HG03571 (cell line): ENCODE measurements around the gene COPS6.

ENCODE experiments used
- ATAC-seq: cut with Tn5 transposase; IDR thresholded peaks from one replicate; pipeline ENCODE4 v1.9.1; 2021; ENCODE audit not compliant: unreplicated experiment

COPS6 gene

GRCh38 chr7:100101016-100101862 is 12.5 kb downstream of the COPS6 start, which contains the start of the genes AP4M1 and MCM7:
AP4M1 (plus strand) TSS chr7:100101643; CDS start chr7:100101715, 72 bp downstream.
MCM7 (minus strand) TSS chr7:100101397; CDS start chr7:100101294, 103 bp downstream.
- peak; percentile 76 for ATAC-seq

- ATAC-seq, result no peak
These were observed 14.4 kb downstream of the COPS6 start for GRCh38 chr7:100102950-100103840.

GRCh38 chr7:100105534-100105933 is 16.8 kb downstream of the COPS6 start:
- no peak for ATAC-seq

- no peak for ATAC-seq
These were observed 17.9 kb downstream of the COPS6 start for GRCh38 chr7:100106633-100107032.

GRCh38 chr7:100107125-100107737 is 18.5 kb downstream of the COPS6 start:
- no peak for ATAC-seq

GRCh38 chr7:100107890-100108289 is 19.1 kb downstream of the COPS6 start:
- no peak for ATAC-seq

GRCh38 chr7:100109521-100110163 is 20.9 kb downstream of the COPS6 start:
- no peak for ATAC-seq

GRCh38 chr7:100111156-100111555 is 22.4 kb downstream of the COPS6 start:
- ATAC-seq, result no peak

GRCh38 chr7:100111914-100112313 is 23.1 kb downstream of the COPS6 start:
- ATAC-seq, result no peak

GRCh38 chr7:100115026-100115425 is 26.3 kb downstream of the COPS6 start:
- no peak for ATAC-seq

- ATAC-seq, result no peak
These were observed 29.8 kb downstream of the COPS6 start for GRCh38 chr7:100118388-100119071.

- peak; percentile 55 for ATAC-seq
These were observed 30.6 kb downstream of the COPS6 start, which contains the start of the genes CNPY4 and TAF6 for GRCh38 chr7:100119072-100119969. CNPY4 (plus strand) TSS chr7:100119634; CDS start chr7:100119745, 111 bp downstream. TAF6 (minus strand) TSS chr7:100119358; CDS start chr7:100114209, 5,149 bp downstream.

- peak; percentile 46 for ATAC-seq
These were observed 31.4 kb downstream of the COPS6 start for GRCh38 chr7:100119970-100120732.

- no peak for ATAC-seq
These were observed 31.9 kb downstream of the COPS6 start for GRCh38 chr7:100120733-100121036.

GRCh38 chr7:100122067-100122466 is 33.3 kb downstream of the COPS6 start:
- no peak for ATAC-seq

GRCh38 chr7:100122568-100122967 is 33.8 kb downstream of the COPS6 start:
- ATAC-seq, result no peak

GRCh38 chr7:100124301-100125230 is 35.8 kb downstream of the COPS6 start:
- ATAC-seq, result no peak
